VCaP (cell line): ENCODE data around the gene HYPK.
A peak's percentile ranks its signal among the peaks of the same experiment; 100 is the strongest.
"Not testable (repeated sequence)": the region's sequence is repeated elsewhere in the genome, so short reads cannot be mapped to it uniquely, and the experiment has no call there.

ENCODE experiments used
- H3K27ac ChIP-seq: fragments of 450-650 bp; 2 replicates; pipeline ENCODE4 v1.5.1; 2017
- TF ChIP-seq, protein P1 (sequence below): fragments of 450-650 bp; conservative IDR thresholded peaks from 2 replicates; pipeline ENCODE4 v1.5.1; 2017; ENCODE audit warnings: mild to moderate bottlenecking, moderate library complexity

HYPK gene

DNA sequence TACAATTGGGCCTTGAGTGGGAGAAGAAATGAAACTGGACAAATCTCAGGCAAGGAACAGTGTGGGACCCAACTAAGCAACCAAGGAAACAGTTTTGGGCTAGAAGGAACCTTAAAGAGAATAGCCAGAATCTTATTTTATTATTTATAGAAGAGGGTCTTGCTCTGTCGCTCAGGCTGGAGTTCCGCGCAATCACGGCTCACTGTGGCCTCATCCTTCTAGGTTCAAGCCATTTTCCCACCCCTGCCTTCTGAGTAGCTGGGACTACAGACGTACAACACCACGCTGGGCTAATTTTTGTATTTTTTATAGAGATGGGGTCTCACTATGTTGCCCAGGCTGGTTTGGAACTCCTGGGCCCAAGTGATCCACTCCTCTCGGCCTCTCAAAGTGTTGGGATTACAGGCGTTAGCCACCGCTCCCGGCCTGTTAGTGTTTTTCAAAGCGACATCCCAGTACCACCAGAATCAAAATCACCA, 25.7 kb downstream of the HYPK start:
- H3K27ac ChIP-seq: peak overlapping the region; percentile 72
- TF ChIP-seq, protein P1, sequence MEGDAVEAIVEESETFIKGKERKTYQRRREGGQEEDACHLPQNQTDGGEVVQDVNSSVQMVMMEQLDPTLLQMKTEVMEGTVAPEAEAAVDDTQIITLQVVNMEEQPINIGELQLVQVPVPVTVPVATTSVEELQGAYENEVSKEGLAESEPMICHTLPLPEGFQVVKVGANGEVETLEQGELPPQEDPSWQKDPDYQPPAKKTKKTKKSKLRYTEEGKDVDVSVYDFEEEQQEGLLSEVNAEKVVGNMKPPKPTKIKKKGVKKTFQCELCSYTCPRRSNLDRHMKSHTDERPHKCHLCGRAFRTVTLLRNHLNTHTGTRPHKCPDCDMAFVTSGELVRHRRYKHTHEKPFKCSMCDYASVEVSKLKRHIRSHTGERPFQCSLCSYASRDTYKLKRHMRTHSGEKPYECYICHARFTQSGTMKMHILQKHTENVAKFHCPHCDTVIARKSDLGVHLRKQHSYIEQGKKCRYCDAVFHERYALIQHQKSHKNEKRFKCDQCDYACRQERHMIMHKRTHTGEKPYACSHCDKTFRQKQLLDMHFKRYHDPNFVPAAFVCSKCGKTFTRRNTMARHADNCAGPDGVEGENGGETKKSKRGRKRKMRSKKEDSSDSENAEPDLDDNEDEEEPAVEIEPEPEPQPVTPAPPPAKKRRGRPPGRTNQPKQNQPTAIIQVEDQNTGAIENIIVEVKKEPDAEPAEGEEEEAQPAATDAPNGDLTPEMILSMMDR: no peak

DNA sequence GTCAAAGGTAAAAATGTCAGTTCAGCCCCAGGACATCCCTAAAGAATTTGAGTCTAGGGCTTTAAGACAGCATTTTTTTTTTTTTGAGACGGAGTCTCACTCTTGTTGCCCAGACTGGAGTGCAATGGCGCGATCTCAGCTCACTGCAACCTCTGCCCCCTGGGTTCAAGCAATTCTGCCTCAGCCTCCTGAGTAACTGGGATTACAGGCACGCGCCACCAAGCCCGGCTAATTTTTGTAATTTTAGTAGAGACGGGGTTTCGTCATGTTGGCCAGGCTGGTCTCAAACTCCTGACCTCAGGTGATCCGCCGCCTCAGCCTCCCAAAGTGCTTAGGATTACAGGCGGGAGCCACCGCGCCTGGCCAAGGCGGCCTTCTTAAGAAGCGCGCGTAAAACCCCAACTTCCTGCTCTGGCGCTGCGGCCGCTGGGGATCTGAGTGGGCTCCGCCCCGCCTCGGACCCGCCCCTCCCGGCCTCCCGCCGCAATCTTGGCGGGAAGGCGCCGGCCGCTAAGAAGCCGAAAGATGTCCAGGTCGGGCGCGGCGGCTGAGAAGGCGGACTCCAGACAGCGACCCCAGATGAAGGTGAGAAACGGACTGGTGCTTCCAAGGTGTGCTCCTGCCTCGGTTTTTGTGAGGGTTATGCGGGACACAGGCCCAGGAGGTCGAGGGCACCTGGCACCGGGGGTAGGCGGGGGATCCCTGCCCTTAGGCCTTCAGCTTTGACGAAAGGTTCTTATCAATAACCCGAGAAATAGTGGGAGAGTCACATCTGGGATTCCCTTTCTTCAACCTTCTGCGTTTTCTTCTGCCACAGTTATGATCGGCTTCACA, 26.3 kb downstream of the HYPK start, which contains the start of gene WDR76:
WDR76 (plus strand) TSS at position 495 of the 834 bp plus-strand sequence; CDS start at position 526, 31 bp downstream.
- H3K27ac ChIP-seq: peak within 1 kb of the TSS; percentile 72
- TF ChIP-seq, protein P1: no peak

DNA sequence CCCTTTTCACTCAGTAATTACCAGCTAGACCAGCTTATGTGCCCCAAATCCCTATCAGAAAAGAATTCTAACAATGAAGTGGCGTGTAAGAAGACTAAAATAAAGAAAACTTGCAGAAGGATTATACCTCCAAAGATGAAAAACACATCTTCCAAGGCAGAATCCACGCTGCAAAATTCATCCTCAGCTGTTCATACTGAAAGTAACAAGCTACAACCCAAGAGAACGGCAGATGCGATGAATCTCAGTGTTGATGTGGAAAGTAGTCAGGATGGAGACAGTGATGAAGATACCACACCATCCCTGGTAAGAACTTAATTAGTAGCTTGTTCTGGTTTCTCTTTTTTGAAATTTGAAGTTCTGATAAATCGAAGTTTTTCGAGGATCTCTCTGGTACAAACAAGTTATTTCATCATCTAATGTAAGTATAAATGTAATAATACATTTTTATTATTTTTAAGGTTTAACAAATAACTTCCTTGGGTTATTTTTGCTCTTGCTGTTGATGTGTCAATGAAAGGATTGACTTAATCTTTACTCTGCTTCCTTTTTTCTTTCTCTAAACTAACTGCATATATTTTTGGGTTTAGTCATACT, 27.8 kb downstream of the HYPK start:
- TF ChIP-seq, protein P1: no peak
- H3K27ac ChIP-seq: peak overlapping the region; percentile 72

DNA sequence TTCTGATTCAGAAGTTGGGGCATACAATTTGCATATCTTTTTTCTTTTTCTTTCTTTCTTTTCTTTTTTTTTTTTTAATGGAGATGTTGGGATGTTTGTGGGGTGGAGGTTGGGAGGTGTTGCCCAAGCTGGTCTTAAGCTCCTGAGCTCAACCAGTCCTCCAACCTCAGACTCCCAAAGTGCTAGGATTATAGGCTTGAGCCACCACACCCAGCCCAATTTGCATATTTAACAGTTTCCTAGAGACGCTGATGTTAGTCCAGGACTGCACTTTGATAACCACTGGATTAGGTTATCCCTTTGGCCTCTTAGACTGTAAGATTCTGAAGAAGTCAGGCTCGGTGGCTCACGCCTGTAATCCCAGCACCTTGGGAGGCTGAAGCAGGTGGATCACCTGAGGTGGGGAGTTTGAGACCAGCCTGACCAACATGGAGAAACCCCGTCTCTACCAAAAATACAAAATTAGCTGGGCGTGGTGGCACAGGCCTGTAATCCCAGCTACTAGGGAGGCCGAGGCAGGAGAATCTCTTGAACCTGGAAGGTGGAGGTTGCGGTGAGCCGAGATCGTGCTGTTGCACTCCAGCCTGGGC, 29.6 kb downstream of the HYPK start:
- H3K27ac ChIP-seq: not testable (repeated sequence)

DNA sequence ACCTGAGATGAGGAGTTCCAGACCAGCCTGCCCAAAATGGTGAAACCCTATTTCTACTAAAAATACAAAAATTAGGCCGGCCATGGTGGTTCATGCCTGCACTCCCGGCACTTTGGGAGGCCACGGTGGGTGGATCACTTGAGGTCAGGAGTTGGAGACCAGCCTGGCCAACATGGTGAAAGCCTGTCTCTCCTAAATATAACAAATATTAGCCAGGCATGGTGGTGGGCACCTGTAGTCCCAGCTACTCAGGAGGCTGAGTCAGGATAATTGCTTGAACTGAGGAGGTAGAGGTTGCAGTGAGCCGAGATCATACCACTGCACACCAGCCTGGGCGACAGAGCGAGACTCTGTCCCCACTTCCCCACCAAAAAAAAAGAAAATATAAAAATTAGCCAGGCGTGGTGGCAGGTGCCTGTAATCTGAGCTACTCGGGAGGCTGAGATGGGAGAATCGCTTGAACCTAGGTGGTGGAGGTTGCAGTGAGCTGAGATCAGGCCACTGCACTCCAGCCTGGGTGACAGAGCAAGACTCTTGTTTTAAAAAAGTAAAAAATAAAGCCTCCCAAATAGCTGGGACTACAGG, 30.4 kb downstream of the HYPK start:
- not testable (repeated sequence) for H3K27ac ChIP-seq

DNA sequence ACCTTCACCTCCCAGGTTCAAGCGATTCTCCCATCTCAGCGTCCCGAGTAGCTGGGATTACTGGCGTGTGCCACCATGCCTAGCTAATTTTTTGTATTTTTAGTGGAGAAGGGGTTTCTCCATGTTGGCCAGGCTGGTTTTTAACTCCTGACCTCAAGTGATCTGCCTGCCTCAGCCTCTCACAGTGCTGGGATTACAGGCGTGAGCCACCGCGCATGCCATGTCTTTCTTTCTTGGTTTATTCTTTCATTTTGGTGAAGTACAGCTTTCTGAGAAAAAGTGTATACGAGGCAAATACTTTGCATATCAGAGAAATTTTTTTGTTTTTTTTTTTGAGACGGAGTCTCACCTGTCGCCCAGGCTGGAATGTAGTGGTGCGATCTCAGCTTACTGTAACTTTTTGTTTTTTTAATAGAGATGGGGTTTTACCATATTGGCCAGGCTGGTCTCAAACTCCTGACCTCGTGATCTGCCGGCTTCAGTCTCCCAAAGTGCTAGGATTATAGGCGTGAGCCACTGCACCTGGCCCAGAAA, 31.2 kb downstream of the HYPK start:
- H3K27ac ChIP-seq: not testable (repeated sequence)

DNA sequence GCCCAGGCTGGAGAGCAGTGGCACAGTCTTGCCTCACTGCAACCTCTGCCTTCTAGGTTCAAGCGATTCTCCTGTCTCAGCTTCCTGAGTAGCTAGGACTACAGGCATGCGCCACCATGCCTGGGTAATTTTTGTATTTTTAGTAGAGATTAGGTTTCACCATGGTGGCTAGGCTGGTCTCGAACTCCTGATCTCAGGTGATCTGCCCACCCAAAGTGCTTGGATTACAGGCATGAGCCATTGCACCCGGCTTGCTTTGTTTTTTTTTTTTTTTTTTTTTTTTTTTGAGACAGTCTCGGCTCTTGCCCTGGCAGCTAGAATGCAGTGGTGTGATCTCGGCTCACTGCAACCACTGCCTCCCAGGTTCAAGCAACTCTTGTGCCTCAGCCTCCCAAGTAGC, 32.1 kb downstream of the HYPK start:
- not testable (repeated sequence) for H3K27ac ChIP-seq

DNA sequence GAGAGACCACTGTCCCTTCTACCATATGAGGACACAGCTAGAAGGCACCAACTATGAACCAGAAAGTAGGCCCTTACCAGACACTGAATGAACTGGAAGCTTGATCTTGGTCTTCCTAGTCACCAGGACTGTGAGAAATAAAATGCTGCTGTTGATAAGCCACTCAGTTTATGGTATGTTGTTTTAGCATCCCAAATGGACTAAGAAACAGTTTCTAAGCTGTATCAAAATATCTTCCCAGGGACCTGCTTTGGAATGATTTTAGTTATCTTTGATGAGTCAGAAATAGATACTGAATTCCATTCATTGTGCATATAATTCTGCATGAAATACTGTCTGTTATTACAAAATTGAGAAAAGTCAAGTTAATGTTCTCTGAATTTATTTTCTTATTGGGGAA, 45.0 kb downstream of the HYPK start:
- H3K27ac ChIP-seq: no peak overlapping the region
- TF ChIP-seq, protein P1: no peak

DNA sequence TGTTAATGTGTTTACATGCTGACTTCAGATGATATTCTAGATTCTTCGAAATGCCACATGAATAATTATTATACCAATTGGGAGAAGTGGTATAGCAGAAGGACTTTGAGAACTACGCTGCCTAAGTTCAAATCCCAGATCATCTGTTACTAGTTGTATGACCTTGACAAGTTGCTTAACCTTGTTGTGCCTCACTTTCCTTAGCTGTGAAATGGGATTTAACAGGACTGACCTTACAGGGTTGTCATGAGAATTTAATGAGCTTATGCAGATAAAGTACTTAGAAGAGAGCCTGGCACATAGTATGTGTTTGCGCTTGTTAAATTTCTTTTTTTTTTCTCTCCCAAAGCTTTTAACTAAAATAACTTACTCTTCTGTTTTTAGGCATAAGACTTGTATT, 50.9 kb downstream of the HYPK start:
- H3K27ac ChIP-seq: no peak overlapping the region
- TF ChIP-seq, protein P1: no peak
